NCI-H2227 treated with DMSO at 0.1 percent for 48 hours (cell line): ENCODE data around the gene COMMD6.
"Not testable (repeated sequence)": the region's sequence is repeated elsewhere in the genome, so short reads cannot be mapped to it uniquely, and the experiment has no call there.

Source experiments
- DNase-seq: peaks from one replicate; lab custom pipeline; 2025; lab: John Stamatoyannopoulos, UW

Gene COMMD6

GRCh38 chr13:75537401-75538365 is at the start of gene COMMD6:
Gene COMMD6 (minus strand): TSS chr13:75537841. CDS start chr13:75537805, 36 bp downstream.
- DNase-seq = peak; percentile 93

DNA sequence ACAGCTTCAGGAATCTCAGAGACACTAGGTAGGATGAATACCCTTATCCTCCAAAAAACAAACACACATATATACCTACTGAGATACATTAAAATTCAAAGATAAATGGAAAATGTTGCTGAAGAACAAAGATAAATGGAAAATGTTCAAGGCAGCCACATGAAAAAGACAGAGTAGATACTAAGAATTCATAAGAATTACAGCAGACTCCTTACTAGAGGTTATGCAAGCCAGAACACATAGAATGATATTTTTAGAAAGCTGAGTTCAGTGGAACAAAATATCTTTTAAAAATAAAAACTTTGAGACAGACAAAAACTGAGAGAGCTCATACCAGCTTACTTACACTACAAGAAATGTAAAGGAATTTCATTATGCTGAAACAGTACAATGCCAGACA is 47.5 kb upstream of the COMMD6 start:
- no peak for DNase-seq

GRCh38 chr13:75583091-75583490 is 45.5 kb upstream of the COMMD6 start:
- no peak for DNase-seq

- DNase-seq = no peak
These were observed 44.4 kb upstream of the COMMD6 start for GRCh38 chr13:75581874-75582640.

GRCh38 chr13:75579529-75579928 is 41.9 kb upstream of the COMMD6 start:
- no peak for DNase-seq

DNA sequence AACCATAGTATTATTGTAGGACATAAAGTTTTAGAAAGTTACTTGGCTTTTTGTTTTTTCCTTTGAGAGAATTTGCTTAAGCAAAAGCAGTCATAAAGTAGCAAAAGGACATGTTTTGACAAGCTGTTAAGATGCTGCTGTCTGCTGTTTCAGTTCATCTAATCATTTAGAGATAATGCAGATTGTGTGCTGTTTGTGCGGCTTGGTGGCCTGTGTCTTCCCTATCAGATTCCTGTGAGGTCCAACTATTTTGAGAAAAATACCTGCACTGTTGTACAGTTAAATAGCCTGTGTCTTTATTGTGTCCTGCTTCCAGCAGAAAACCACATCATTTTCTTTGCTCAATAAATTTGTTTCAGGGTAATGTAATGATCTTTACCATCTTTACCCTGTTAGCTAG is 31.9 kb upstream of the COMMD6 start:
- DNase-seq = no peak

DNA sequence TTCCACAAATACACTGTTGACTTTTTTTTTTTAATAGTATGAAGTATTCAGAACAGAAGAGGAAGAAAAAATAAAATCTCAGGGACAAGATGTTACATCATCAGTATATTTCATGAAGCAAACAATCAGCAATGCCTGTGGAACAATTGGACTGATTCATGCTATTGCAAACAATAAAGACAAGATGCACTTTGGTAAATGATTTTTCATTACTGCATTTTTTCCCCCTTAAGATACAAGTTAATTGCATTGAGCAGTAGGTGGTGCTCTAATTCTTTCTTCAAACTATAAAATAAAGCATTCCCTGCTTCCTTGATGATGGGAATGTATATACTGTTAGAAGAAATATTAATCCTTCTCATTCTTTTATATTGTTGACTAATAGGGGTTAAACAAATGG is 29.0 kb upstream of the COMMD6 start:
- DNase-seq = no peak

GRCh38 chr13:75558145-75558840 is 20.7 kb upstream of the COMMD6 start:
- no peak for DNase-seq

GRCh38 chr13:75556961-75557360 is 19.3 kb upstream of the COMMD6 start:
- no peak for DNase-seq

GRCh38 chr13:75555836-75556235 is 18.2 kb upstream of the COMMD6 start:
- DNase-seq = no peak

DNA sequence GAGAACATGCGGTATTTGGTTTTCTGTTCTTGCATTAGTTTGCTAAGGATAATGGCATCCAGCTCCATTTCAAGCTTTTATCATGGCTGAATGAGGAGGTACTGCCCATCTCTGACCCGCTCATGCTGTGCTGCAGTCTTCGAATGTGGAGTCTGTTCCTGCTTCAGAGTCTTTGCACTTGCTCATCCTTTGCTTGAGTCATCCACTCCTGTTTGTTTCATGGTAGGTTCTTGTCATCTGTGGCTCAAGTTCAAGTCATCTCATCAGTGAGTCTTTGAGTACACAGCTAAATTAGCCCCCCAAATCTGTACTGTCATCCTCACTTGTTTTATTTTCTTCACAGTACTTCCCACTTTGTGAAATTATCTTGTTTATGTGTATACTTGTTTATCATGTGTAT is 17.3 kb upstream of the COMMD6 start:
- DNase-seq = no peak

GRCh38 chr13:75554464-75554863 is 16.8 kb upstream of the COMMD6 start:
- DNase-seq = no peak

- DNase-seq = peak; percentile 32
These were observed 12.5 kb upstream of the COMMD6 start for GRCh38 chr13:75550159-75550567.

- DNase-seq = peak; percentile 88
These were observed 11.9 kb upstream of the COMMD6 start, which contains the start of gene UCHL3 for GRCh38 chr13:75549262-75550158. Gene UCHL3 (plus strand): TSS chr13:75549791. CDS start chr13:75549821, 30 bp downstream.

- no peak for DNase-seq
These were observed 10.3 kb upstream of the COMMD6 start for GRCh38 chr13:75547917-75548316.

DNA sequence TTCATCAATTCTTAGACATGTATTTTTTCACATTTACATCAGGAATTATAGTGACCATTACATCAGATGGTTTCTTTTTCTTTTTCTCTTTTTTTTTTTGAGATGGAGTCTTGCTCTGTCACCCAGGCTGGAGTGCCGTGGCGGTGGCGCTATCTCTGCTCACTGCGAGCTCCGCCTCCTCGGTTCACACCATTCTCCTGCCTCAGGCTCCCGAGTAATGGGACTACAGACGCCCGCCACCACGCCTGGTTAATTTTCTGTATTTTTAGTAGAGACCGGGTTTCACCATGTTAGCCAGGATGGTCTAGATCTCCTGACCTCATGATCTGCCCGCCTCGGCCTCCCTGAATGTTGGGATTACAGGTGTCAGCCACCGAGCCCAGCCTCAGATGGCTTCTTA is 7.7 kb upstream of the COMMD6 start:
- not testable (repeated sequence) for DNase-seq

- DNase-seq = no peak
These were observed 7.2 kb upstream of the COMMD6 start for GRCh38 chr13:75544681-75545330.

- no peak for DNase-seq
These were observed 4.3 kb upstream of the COMMD6 start for GRCh38 chr13:75541961-75542360.

GRCh38 chr13:75541287-75541686 is 3.6 kb upstream of the COMMD6 start:
- DNase-seq = no peak

GRCh38 chr13:75533861-75534260 is 3.8 kb downstream of the COMMD6 start:
- DNase-seq = no peak

GRCh38 chr13:75530549-75530961 is 7.1 kb downstream of the COMMD6 start:
- no peak for DNase-seq
